Activated CD8-positive, alpha-beta memory T cell treated with anti-CD3 and anti-CD28 coated beads for 24 hours (primary cell): ENCODE measurements around the gene LONRF2.

Source experiments
- DNase-seq: peaks from one replicate; pipeline ENCODE4 v3.0.0-alpha.2; 2020

Gene LONRF2

GRCh38 chr2:100230754-100231153 lies 91.5 kb downstream of the LONRF2 start:
- no peak for DNase-seq

DNA sequence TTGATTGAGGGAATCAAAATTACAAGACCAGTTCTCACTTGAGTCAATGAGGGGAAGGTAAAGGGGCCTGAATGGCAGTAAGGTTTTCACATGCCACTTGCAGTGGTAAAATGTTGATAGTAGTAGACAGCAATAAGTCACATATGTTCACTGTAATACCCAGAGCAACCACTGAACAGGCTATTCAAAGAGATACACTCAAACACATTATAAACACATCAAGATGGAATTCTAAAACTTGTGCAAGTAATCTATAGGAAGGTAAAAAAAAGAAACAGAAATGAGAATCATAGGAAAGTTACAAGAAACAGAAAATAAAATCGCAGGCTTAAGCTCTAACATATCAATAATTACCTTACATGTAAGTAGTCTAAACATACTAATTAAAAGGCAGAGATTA lies 93.3 kb downstream of the LONRF2 start:
- DNase-seq, result no peak

DNA sequence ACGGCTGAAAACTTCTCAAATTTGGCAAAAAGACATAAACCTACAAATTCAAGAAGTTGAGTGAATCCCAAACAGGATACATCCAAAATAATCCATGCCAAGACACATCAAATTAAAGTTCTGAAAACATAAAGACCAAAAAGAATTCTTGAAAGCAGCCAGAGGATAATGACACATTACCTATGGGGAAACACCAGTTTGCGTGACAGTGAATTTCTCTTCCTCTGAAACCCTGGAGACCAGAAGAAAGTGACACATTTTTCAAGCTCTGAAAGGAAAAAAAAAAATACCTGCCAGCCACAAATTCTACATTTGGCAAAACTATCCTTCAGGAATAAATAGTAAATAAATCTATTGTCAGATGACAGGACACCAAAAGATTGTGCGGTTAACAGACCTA lies 93.9 kb downstream of the LONRF2 start:
- no peak for DNase-seq

DNA sequence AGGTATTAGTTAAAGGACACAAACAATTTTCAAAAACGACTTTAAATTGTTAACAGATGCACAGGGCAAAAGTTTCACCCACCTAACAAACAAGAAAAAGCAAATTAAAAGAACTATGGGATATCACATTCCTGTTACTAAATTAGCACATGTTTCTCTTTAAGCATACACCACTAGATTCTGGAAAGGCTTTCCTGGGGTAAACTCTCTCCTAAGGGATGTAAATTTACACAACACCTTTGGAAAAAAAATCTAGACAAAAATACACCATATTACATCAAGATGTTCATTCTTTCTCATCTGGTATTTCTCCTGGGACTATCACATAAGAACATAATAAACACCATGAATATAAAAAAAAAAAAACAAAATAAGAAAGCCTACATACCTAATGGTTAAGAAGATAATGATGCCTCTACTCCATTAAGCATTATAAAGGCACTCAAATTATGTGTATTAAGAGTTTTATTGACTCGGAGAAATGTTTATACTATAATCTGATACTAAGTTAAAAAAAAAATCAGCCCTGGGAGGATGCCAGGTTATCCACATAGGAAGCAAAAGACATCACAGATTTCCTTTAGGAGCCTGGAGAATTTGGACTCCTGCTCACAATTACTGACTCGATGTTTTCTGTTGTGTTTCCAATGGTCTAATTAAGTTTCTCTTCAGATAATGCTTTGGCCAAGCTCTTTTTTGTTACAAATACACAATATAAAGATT lies 97.2 kb downstream of the LONRF2 start:
- no peak for DNase-seq

GRCh38 chr2:100223502-100223901 lies 98.8 kb downstream of the LONRF2 start:
- DNase-seq, result no peak
